ENCODE measurements around the gene DDA1.

The DDA1 gene

DNA sequence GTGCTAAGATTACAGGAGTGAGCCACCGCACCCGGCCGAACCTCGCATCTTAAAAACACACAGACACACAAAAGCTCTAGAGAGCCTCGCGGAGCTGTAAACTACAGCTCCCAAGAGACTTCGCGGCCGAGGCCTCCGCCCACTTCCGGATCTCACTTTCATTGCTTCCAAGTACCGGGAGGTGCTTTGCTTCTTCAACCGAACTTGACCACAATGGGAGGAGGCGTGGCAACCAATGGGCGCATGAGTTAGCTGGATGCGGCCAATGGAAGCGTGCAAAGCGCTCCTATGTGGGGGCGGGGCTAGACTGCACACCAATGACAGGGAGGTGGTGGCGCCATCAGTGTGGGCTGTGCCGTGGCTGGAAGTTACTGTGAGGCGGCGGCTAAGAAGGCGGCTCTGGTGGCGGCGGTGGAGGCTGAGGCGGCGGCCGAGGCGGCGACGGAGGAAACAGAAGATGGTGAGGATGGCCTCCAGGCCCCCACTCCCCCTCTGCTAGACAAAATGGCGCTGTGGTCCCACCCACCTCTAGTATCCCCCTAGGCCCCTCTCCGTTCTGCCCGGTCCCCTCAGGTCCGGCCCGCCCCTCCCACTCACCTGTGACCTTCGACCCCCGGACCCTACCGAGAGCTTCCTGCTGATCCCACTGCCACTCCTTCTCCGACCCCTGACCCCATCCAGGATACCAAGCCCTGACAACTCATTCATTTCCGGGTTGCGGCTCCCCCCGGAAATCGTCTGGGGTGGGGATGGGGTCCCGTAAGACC lies at the start of gene DDA1 (continued):
- TF ChIP-seq, protein P1, sequence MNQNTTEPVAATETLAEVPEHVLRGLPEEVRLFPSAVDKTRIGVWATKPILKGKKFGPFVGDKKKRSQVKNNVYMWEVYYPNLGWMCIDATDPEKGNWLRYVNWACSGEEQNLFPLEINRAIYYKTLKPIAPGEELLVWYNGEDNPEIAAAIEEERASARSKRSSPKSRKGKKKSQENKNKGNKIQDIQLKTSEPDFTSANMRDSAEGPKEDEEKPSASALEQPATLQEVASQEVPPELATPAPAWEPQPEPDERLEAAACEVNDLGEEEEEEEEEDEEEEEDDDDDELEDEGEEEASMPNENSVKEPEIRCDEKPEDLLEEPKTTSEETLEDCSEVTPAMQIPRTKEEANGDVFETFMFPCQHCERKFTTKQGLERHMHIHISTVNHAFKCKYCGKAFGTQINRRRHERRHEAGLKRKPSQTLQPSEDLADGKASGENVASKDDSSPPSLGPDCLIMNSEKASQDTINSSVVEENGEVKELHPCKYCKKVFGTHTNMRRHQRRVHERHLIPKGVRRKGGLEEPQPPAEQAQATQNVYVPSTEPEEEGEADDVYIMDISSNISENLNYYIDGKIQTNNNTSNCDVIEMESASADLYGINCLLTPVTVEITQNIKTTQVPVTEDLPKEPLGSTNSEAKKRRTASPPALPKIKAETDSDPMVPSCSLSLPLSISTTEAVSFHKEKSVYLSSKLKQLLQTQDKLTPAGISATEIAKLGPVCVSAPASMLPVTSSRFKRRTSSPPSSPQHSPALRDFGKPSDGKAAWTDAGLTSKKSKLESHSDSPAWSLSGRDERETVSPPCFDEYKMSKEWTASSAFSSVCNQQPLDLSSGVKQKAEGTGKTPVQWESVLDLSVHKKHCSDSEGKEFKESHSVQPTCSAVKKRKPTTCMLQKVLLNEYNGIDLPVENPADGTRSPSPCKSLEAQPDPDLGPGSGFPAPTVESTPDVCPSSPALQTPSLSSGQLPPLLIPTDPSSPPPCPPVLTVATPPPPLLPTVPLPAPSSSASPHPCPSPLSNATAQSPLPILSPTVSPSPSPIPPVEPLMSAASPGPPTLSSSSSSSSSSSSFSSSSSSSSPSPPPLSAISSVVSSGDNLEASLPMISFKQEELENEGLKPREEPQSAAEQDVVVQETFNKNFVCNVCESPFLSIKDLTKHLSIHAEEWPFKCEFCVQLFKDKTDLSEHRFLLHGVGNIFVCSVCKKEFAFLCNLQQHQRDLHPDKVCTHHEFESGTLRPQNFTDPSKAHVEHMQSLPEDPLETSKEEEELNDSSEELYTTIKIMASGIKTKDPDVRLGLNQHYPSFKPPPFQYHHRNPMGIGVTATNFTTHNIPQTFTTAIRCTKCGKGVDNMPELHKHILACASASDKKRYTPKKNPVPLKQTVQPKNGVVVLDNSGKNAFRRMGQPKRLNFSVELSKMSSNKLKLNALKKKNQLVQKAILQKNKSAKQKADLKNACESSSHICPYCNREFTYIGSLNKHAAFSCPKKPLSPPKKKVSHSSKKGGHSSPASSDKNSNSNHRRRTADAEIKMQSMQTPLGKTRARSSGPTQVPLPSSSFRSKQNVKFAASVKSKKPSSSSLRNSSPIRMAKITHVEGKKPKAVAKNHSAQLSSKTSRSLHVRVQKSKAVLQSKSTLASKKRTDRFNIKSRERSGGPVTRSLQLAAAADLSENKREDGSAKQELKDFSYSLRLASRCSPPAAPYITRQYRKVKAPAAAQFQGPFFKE (tag by site-specific recombination; IDR thresholded peaks at IDR 0.05; ENCODE audit: borderline replicate concordance), result no peak
- no peak for TF ChIP-seq ZNF549 (tag by site-specific recombination; IDR thresholded peaks at IDR 0.05)
- TF ChIP-seq, protein P2, sequence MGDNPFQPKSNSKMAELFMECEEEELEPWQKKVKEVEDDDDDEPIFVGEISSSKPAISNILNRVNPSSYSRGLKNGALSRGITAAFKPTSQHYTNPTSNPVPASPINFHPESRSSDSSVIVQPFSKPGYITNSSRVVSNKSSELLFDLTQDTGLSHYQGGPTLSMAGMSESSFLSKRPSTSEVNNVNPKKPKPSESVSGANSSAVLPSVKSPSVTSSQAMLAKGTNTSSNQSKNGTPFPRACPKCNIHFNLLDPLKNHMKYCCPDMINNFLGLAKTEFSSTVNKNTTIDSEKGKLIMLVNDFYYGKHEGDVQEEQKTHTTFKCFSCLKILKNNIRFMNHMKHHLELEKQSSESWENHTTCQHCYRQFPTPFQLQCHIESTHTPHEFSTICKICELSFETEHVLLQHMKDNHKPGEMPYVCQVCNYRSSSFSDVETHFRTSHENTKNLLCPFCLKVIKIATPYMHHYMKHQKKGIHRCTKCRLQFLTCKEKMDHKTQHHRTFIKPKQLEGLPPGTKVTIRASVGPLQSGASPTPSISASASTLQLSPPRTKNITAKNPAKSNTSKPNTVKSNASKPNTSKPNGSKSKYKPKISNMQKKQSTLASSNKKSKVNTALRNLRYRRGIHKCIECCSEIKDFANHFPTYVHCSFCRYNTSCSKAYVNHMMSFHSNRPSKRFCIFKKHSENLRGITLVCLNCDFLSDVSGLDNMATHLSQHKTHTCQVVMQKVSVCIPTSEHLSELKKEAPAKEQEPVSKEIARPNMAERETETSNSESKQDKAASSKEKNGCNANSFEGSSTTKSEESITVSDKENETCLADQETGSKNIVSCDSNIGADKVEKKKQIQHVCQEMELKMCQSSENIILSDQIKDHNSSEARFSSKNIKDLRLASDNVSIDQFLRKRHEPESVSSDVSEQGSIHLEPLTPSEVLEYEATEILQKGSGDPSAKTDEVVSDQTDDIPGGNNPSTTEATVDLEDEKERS (tag by site-specific recombination; IDR thresholded peaks at IDR 0.05), result no peak
- TF ChIP-seq, protein P3, sequence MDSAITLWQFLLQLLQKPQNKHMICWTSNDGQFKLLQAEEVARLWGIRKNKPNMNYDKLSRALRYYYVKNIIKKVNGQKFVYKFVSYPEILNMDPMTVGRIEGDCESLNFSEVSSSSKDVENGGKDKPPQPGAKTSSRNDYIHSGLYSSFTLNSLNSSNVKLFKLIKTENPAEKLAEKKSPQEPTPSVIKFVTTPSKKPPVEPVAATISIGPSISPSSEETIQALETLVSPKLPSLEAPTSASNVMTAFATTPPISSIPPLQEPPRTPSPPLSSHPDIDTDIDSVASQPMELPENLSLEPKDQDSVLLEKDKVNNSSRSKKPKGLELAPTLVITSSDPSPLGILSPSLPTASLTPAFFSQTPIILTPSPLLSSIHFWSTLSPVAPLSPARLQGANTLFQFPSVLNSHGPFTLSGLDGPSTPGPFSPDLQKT (IDR thresholded peaks at IDR 0.05; ENCODE audit: borderline replicate concordance, low read depth, low read length), result peak; percentile 69; the same call in 1 of the 2 replicates
- peak; percentile 72 for TF ChIP-seq GLIS2 (tag by site-specific recombination; IDR thresholded peaks at IDR 0.05)
- TF ChIP-seq ZNF324 (tag by site-specific recombination; IDR thresholded peaks at IDR 0.05), result no peak
- TF ChIP-seq ZNF302 (tag by site-specific recombination; IDR thresholded peaks at IDR 0.05; ENCODE audit: low read depth), result no peak
- TF ChIP-seq ZNF571 (tag by site-specific recombination; IDR thresholded peaks at IDR 0.05), result no peak
- no peak for TF ChIP-seq ZNF624 (tag by site-specific recombination; IDR thresholded peaks at IDR 0.05)
- no peak for TF ChIP-seq ZNF132 (tag by site-specific recombination; IDR thresholded peaks at IDR 0.05; ENCODE audit: borderline replicate concordance)
- TF ChIP-seq, protein P4, sequence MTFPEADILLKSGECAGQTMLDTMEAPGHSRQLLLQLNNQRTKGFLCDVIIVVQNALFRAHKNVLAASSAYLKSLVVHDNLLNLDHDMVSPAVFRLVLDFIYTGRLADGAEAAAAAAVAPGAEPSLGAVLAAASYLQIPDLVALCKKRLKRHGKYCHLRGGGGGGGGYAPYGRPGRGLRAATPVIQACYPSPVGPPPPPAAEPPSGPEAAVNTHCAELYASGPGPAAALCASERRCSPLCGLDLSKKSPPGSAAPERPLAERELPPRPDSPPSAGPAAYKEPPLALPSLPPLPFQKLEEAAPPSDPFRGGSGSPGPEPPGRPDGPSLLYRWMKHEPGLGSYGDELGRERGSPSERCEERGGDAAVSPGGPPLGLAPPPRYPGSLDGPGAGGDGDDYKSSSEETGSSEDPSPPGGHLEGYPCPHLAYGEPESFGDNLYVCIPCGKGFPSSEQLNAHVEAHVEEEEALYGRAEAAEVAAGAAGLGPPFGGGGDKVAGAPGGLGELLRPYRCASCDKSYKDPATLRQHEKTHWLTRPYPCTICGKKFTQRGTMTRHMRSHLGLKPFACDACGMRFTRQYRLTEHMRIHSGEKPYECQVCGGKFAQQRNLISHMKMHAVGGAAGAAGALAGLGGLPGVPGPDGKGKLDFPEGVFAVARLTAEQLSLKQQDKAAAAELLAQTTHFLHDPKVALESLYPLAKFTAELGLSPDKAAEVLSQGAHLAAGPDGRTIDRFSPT (tag by site-specific recombination; IDR thresholded peaks at IDR 0.05), result no peak; the same call in 1 of the 2 replicates
- TF ChIP-seq, protein P5, sequence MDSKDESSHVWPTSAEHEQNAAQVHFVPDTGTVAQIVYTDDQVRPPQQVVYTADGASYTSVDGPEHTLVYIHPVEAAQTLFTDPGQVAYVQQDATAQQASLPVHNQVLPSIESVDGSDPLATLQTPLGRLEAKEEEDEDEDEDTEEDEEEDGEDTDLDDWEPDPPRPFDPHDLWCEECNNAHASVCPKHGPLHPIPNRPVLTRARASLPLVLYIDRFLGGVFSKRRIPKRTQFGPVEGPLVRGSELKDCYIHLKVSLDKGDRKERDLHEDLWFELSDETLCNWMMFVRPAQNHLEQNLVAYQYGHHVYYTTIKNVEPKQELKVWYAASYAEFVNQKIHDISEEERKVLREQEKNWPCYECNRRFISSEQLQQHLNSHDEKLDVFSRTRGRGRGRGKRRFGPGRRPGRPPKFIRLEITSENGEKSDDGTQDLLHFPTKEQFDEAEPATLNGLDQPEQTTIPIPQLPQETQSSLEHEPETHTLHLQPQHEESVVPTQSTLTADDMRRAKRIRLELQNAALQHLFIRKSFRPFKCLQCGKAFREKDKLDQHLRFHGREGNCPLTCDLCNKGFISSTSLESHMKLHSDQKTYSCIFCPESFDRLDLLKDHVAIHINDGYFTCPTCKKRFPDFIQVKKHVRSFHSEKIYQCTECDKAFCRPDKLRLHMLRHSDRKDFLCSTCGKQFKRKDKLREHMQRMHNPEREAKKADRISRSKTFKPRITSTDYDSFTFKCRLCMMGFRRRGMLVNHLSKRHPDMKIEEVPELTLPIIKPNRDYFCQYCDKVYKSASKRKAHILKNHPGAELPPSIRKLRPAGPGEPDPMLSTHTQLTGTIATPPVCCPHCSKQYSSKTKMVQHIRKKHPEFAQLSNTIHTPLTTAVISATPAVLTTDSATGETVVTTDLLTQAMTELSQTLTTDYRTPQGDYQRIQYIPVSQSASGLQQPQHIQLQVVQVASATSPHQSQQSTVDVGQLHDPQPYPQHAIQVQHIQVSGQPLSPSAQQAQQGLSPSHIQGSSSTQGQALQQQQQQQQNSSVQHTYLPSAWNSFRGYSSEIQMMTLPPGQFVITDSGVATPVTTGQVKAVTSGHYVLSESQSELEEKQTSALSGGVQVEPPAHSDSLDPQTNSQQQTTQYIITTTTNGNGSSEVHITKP (tag by site-specific recombination; IDR thresholded peaks at IDR 0.05), result peak; percentile 27; the same call in 1 of the 2 replicates
- TF ChIP-seq ZNF792 (tag by site-specific recombination; IDR thresholded peaks at IDR 0.05), result no peak
- no peak for TF ChIP-seq ZNF112 (tag by site-specific recombination; IDR thresholded peaks at IDR 0.05)
- TF ChIP-seq, protein P6, sequence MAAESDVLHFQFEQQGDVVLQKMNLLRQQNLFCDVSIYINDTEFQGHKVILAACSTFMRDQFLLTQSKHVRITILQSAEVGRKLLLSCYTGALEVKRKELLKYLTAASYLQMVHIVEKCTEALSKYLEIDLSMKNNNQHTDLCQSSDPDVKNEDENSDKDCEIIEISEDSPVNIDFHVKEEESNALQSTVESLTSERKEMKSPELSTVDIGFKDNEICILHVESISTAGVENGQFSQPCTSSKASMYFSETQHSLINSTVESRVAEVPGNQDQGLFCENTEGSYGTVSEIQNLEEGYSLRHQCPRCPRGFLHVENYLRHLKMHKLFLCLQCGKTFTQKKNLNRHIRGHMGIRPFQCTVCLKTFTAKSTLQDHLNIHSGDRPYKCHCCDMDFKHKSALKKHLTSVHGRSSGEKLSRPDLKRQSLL (tag by site-specific recombination; IDR thresholded peaks at IDR 0.05), result 0 out of 2 replicates have a peak, but pooled peaks have one; percentile 7
- no peak for TF ChIP-seq ZNF184 (tag by site-specific recombination; IDR thresholded peaks at IDR 0.05)
- TF ChIP-seq ZNF416 (tag by site-specific recombination; IDR thresholded peaks at IDR 0.05), result no peak
- TF ChIP-seq, protein P7, sequence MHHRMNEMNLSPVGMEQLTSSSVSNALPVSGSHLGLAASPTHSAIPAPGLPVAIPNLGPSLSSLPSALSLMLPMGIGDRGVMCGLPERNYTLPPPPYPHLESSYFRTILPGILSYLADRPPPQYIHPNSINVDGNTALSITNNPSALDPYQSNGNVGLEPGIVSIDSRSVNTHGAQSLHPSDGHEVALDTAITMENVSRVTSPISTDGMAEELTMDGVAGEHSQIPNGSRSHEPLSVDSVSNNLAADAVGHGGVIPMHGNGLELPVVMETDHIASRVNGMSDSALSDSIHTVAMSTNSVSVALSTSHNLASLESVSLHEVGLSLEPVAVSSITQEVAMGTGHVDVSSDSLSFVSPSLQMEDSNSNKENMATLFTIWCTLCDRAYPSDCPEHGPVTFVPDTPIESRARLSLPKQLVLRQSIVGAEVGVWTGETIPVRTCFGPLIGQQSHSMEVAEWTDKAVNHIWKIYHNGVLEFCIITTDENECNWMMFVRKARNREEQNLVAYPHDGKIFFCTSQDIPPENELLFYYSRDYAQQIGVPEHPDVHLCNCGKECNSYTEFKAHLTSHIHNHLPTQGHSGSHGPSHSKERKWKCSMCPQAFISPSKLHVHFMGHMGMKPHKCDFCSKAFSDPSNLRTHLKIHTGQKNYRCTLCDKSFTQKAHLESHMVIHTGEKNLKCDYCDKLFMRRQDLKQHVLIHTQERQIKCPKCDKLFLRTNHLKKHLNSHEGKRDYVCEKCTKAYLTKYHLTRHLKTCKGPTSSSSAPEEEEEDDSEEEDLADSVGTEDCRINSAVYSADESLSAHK (tag by site-specific recombination; IDR thresholded peaks at IDR 0.05), result no peak

Measured in HEK293 (cell line).